NB4 (cell line): Measurements from ENCODE around the gene SIRPB2.

Experiments
- DNase-seq: peaks from one replicate; pipeline ENCODE4 v3.0.0; 2010; ENCODE audit warnings: low read depth
- H3K4me3 ChIP-seq: one replicate; pipeline ENCODE4 v1.5.1; 2011; ENCODE audit warnings: mild to moderate bottlenecking, low read depth, low read length, moderate library complexity
- CTCF ChIP-seq: IDR thresholded peaks from one replicate; pipeline ENCODE4 v1.5.1; 2012; ENCODE audit warnings: low read depth, low read length
- MYC ChIP-seq: IDR thresholded peaks from 2 replicates; pipeline ENCODE4 v1.6.1; 2011; ENCODE audit warnings: low read depth, low read length
- POLR2A ChIP-seq: IDR thresholded peaks from 2 replicates; pipeline ENCODE4 v1.6.1; 2011; ENCODE audit warnings: mild to moderate bottlenecking; ENCODE audit not compliant: insufficient read length; ENCODE audit errors: extremely low read depth
- TF ChIP-seq, protein P1 (sequence below): IDR thresholded peaks from 2 replicates; pipeline ENCODE4 v1.6.1; 2011; ENCODE audit warnings: low read depth, low read length

The SIRPB2 gene

GRCh38 chr20:1474325-1474724, 16.9 kb downstream of the SIRPB2 start:
- no peak for DNase-seq
- no peak for TF ChIP-seq MYC
- TF ChIP-seq, protein P1, sequence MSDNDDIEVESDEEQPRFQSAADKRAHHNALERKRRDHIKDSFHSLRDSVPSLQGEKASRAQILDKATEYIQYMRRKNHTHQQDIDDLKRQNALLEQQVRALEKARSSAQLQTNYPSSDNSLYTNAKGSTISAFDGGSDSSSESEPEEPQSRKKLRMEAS = no peak
- no peak for TF ChIP-seq POLR2A
- no peak for TF ChIP-seq CTCF
- H3K4me3 ChIP-seq = no peak overlapping the region

GRCh38 chr20:1473246-1474220, 17.7 kb downstream of the SIRPB2 start:
- no peak overlapping the region for H3K4me3 ChIP-seq
- TF ChIP-seq, protein P1 = no peak
- no peak for TF ChIP-seq POLR2A
- no peak for TF ChIP-seq MYC
- no peak for TF ChIP-seq CTCF
- no peak for DNase-seq

- no peak overlapping the region for H3K4me3 ChIP-seq
- peak; percentile 82 for DNase-seq
- TF ChIP-seq CTCF (no peak), MYC (no peak), POLR2A (no peak)
- TF ChIP-seq, protein P1 = no peak
Measured at GRCh38 chr20:1472556-1473245, 18.5 kb downstream of the SIRPB2 start.

- DNase-seq = no peak
- no peak overlapping the region for H3K4me3 ChIP-seq
- no peak for TF ChIP-seq CTCF
- no peak for TF ChIP-seq MYC
- TF ChIP-seq, protein P1 = no peak
- no peak for TF ChIP-seq POLR2A
Measured at GRCh38 chr20:1471242-1471641, 20.0 kb downstream of the SIRPB2 start.

DNA sequence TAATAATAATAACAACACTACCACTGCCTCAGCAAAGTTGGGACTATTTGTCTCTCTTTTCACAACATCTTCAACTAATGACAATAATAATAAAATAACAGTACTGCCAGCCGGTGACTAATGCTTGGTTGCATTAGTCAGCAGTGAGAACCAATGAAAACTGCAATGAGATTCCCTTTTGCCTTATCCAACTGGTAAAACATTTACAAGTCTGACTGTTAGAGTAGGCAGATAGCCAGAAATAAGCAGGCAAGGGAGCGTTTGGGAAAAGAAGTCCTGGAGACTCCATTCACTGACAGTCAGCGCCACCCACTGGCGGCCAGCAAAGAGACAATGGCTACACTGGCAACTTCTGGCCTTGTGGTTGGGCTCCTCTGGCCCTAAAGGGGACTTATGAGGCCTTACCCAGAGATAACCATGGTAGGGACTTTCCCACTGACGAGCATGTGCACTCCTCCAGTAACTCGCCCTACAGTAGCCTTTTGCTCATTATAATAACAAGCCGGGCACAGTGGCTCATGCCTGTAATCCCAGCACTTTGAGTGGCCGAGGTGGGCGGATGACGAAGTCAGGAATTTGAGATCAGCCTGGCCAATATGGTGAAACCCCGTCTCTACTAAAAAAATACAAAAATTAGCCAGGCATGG, 21.2 kb downstream of the SIRPB2 start:
- peak; percentile 75 for DNase-seq
- TF ChIP-seq, protein P1 = peak; percentile 62
- peak; percentile 74 for TF ChIP-seq CTCF
- no peak for TF ChIP-seq POLR2A
- TF ChIP-seq MYC = peak; percentile 49; the same call in 1 of the 2 replicates
- H3K4me3 ChIP-seq = no peak overlapping the region
